ENCODE data around the gene COL7A1. TPM values are rescaled to one million over a fixed set of nuclear protein-coding genes. Genes with fewer than 3 reads are reported as not detected.

COL7A1 gene
- total and polyA plus RNA-seq, 2 of the 13 experiments (the other 11 are each of a cell fraction or from before 2014, with no cell fraction given): 2.7 to 11.7 TPM

GRCh38 chr3:48623851-48624547 is 28.9 kb upstream of the COL7A1 start (continued):
- TF ChIP-seq USF2 (IDR thresholded peaks at IDR 0.05; ENCODE audit: low read depth, low read length): peak; percentile 87
- TF ChIP-seq USF2 (CRISPR knock-in tag; IDR thresholded peaks at IDR 0.05; ENCODE audit: borderline replicate concordance): peak; percentile 91; the same call in 1 of the 2 replicates
- TF ChIP-seq CBX5 (CRISPR knock-in tag; IDR thresholded peaks at IDR 0.05; ENCODE audit: borderline replicate concordance): no peak
- no peak for TF ChIP-seq DR1 (CRISPR knock-in tag; IDR thresholded peaks at IDR 0.05)
- no peak for TF ChIP-seq ZNF275 (CRISPR knock-in tag; IDR thresholded peaks at IDR 0.05; ENCODE audit: borderline replicate concordance)
- peak; percentile 61; the same call in 1 of the 2 replicates for TF ChIP-seq SP4 (CRISPR knock-in tag; IDR thresholded peaks at IDR 0.05)
- TF ChIP-seq TEAD3 (CRISPR knock-in tag; optimal IDR thresholded peaks at IDR 0.05; ENCODE audit: borderline replicate concordance): peak; percentile 71
- no peak for TF ChIP-seq ZBTB8A (CRISPR knock-in tag; IDR thresholded peaks at IDR 0.05; ENCODE audit: borderline replicate concordance, low read depth)
- TF ChIP-seq STAT6 (CRISPR knock-in tag; IDR thresholded peaks at IDR 0.05; ENCODE audit: borderline replicate concordance): 0 out of 2 replicates have a peak, but pooled peaks have one; percentile 51
- TF ChIP-seq ZNF724P (CRISPR knock-in tag; IDR thresholded peaks at IDR 0.05; ENCODE audit: borderline replicate concordance): no peak
- TF ChIP-seq, protein P1, sequence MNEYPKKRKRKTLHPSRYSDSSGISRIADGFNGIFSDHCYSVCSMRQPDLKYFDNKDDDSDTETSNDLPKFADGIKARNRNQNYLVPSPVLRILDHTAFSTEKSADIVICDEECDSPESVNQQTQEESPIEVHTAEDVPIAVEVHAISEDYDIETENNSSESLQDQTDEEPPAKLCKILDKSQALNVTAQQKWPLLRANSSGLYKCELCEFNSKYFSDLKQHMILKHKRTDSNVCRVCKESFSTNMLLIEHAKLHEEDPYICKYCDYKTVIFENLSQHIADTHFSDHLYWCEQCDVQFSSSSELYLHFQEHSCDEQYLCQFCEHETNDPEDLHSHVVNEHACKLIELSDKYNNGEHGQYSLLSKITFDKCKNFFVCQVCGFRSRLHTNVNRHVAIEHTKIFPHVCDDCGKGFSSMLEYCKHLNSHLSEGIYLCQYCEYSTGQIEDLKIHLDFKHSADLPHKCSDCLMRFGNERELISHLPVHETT (CRISPR knock-in tag; conservative IDR thresholded peaks at IDR 0.05): no peak
- peak in 1 of 2 experiments; percentile 46; a peak in 1 of 4 replicates for TF ChIP-seq HMGXB4 (CRISPR knock-in tag; IDR thresholded peaks at IDR 0.05; ENCODE audit: borderline replicate concordance in 1 of 2, low read depth in 1 of 2)
- no peak; the same call in none of the 2 replicates for TF ChIP-seq HDAC1 (CRISPR knock-in tag; IDR thresholded peaks at IDR 0.05)
- no peak for TF ChIP-seq THAP7 (CRISPR knock-in tag; IDR thresholded peaks at IDR 0.05)
- TF ChIP-seq NFYB (CRISPR knock-in tag; IDR thresholded peaks at IDR 0.05): no peak
- TF ChIP-seq, protein P2, sequence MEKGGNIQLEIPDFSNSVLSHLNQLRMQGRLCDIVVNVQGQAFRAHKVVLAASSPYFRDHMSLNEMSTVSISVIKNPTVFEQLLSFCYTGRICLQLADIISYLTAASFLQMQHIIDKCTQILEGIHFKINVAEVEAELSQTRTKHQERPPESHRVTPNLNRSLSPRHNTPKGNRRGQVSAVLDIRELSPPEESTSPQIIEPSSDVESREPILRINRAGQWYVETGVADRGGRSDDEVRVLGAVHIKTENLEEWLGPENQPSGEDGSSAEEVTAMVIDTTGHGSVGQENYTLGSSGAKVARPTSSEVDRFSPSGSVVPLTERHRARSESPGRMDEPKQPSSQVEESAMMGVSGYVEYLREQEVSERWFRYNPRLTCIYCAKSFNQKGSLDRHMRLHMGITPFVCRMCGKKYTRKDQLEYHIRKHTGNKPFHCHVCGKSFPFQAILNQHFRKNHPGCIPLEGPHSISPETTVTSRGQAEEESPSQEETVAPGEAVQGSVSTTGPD (CRISPR knock-in tag; IDR thresholded peaks at IDR 0.05): no peak; the same call in 1 of the 2 replicates

Data from HepG2 (cell line).